Activated CD4-positive, alpha-beta T cell treated with anti-CD3 and anti-CD28 coated beads, Interleukin-2, amount 50 U/mL, for 16 hours (primary cell): ENCODE results near the gene FDX1.
"Not testable (repeated sequence)": the region's sequence is repeated elsewhere in the genome, so short reads cannot be mapped to it uniquely, and the experiment has no call there.

Source experiments
- DNase-seq: peaks from one replicate; pipeline ENCODE4 v3.0.0-alpha.2; 2020

FDX1 gene, protein sequence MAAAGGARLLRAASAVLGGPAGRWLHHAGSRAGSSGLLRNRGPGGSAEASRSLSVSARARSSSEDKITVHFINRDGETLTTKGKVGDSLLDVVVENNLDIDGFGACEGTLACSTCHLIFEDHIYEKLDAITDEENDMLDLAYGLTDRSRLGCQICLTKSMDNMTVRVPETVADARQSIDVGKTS

GRCh38 chr11:110429731-110430266 lies at the start of gene FDX1:
FDX1 (plus strand) TSS chr11:110429948; CDS start chr11:110430121, 173 bp downstream.
- peak; percentile 90 for DNase-seq

DNA sequence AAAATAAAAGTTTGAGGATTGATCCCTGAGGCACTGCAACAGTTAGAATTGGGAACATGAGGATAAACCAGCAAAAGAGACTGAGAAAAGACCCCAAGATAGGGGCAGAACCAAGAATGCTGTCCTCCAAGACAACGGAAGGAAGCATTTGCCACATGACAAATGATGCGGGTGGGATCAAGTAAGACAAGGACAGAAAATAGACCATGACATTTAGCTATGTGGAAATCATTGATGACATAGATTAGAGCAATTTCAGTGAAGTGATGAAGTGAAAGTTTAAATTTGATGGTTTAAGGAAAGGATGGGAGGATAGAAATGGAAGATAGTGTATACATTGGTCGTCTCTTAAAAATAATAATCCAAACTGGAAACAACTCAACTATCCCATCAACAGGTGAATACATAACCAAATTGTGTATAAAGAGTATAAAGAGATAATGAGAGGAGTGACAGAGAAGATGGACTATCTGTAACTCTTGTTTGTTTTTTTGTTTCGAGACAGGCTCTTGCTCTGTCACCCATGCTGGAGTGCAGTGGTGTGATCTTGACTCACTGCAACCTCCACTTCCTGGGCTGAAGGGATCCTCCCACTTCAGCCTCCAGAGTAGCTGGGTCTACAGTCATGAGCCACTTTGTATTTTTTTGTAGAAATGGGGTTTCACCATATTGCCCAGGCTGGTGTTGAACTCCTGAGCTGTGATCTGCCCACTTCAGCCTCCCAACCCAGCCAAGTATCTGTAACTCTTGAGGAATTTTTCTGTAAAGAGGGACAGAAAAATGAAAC lies 48.7 kb upstream of the FDX1 start:
- DNase-seq = peak; percentile 16

- DNase-seq = not testable (repeated sequence)
These were observed 41.5 kb upstream of the FDX1 start for GRCh38 chr11:110388231-110388630.

DNA sequence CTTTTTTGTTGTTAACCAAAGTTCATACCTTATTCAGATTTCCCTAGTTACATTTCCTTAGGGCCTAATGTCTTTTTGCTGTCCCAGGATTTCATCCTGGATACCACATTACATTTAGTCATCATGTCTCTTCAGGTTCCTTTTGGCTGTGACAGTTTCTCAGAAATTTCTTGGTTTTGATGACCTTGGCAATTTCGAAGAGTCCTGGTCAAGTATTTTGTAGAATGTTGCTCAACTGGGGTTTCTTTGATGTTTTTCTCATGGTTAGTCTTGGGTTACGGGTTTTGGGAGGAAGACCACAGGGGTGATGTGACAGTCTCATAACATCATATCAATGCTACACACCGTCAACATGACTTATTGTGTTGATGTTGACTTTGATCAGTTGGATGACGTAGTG lies 39.8 kb upstream of the FDX1 start:
- no peak for DNase-seq

- no peak for DNase-seq
These were observed 37.7 kb upstream of the FDX1 start for GRCh38 chr11:110392056-110392455.

GRCh38 chr11:110397668-110398286 lies 32.0 kb upstream of the FDX1 start:
- not testable (repeated sequence) for DNase-seq

DNA sequence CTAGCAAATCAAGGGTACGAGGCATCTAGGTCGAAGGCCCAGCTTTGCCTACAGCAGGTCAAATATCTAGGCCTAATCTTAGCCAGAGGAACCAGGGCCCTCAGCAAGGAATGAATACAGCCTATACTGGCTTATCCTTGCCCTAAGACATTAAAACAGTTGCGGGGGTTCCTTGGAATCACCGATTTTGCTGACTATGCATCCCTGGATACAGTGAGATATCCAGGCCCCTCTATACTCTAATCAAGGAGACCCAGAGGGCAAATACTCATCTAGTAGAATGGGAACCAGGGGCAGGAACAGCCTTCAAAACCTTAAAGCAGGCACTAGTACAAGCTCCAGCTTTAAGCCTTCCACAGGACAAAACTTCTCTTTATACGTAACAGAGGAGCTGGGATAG lies 26.2 kb upstream of the FDX1 start:
- DNase-seq = not testable (repeated sequence)

- not testable (repeated sequence) for DNase-seq
These were observed 24.1 kb upstream of the FDX1 start for GRCh38 chr11:110405636-110406035.

GRCh38 chr11:110407315-110407714 lies 22.4 kb upstream of the FDX1 start:
- DNase-seq = no peak

DNA sequence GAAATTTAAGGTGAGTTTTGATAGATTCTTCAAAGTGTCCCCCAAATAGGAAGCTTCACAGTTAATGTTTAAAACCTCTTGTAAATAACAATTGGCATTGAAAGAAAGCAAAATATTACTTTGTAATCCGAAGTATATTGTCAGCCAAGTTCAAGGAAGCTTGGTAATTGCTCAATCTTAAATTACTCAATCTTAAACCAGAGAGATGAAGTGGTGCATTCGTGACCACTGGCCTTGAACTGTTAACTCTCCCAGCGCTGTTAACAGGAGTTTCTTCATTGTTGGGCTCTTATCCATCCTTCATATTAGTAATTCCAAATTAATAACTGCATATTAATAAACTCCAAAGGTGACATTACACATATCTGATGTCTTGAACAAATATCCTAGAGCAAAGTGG lies 20.6 kb upstream of the FDX1 start:
- DNase-seq = no peak

DNA sequence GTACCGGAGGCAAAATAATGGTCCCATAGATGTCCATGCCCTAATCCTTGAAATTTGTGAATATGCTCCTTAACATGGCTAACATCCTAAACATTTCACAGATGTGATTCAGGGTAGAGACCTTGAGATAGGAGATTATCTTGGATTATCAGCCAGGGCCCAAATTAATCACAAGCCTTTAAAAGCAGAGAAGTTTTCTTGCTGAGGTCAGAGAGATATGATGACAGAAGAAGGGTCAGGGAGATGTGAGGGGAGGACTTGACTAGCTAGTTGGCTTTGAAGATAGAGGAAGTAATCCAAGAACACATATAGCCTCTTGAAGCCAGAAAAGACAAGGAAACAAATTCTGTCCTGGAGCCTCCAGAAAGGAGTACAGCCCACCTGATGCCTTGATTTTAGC lies 19.1 kb upstream of the FDX1 start:
- DNase-seq = no peak

DNA sequence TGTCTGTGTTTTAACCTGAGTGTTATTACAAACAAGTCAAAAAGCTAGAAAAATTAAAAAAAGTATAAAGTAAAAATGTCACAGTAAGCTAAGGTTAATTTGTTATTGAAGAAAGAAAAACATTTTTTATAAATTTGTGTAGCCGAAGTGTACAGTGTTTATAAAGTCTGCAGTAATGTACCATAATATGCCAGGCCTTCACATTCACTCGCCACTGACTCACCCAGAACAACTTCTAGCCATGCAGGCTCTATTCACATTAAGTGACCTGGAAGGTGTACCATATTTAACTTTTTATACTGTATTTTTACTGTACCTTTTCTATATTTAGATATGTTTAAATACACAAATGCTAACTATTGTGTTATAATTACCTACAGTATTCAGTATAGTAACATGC lies 14.7 kb upstream of the FDX1 start:
- no peak for DNase-seq

GRCh38 chr11:110421658-110422057 lies 8.1 kb upstream of the FDX1 start:
- not testable (repeated sequence) for DNase-seq

DNA sequence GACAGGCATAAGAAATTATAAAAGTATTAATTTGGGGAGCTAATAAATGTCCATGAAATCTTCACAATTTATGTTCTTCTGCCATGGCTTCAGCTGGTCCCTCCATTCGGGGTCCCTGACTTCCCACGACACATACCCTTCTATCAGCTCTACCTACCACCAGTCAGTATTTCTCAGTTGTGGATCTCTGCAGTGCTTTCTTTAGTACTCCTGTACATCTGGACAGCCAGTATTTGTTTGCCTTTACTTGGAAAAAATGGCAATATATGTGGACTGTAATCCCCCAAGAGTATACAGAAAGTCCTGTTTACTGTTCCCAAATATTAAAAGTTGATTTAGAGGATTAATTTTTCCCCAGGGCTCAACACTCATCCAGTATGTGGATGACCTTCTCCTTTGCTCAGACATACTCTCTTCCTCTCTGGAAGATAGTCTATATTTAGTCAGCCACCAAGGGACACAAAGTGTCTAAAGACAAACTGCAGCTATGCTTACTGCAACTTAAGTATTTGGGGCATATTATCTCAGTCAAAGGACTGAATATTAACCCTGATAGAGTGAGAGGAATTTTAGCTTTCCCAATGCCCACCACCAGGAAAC lies 7.3 kb upstream of the FDX1 start:
- DNase-seq = no peak

- DNase-seq = no peak
These were observed 4.8 kb upstream of the FDX1 start for GRCh38 chr11:110424775-110425444.

GRCh38 chr11:110425751-110426545 lies 3.8 kb upstream of the FDX1 start:
- DNase-seq = no peak

- no peak for DNase-seq
These were observed 1.7 kb upstream of the FDX1 start for GRCh38 chr11:110428040-110428439.

GRCh38 chr11:110428956-110429730 lies 605 bp upstream of the FDX1 start:
- no peak for DNase-seq

DNA sequence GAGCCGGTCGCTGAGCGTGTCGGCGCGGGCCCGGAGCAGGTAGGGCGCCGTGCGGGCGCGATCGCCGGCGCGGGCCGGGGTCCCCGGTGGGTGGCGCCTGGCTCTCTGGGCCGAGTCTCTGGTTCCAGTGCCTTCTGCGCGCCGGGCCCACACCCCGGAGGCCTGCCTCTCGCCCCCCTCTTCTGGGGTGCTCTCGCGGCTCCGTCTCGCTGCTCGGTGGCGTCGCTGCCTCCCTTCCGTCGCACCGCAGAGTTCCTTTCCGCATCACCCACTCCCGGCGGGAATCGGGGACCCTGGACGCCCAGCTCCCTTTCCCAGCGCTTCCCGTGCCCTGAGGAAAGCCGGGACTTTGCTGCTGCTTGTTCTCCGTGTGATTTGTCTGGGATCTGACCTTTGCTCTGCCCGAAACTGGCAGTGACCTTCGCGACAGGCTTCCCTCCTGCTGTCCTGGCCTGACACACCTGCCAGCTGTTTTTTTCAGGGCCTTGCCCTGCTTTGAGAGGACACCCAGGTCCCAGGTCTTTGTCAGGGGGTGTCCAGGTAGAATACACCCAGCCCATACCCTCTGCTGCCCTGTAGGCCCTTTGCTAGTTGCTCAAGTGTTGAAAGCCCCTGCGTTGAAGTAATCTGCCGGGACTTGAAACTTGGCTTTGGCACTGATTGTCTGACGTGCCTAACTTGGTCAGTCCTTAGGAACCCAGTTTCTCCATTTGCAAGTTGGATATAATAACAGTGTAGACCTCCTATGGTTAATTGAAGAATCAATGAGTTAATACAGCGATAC lies 711 bp downstream of the FDX1 start:
- DNase-seq = no peak

GRCh38 chr11:110431051-110431672 lies 1.4 kb downstream of the FDX1 start:
- peak; percentile 35 for DNase-seq
